IMR-90 (cell line): Measurements from ENCODE around the gene NALCN. TPM values are rescaled to one million over a fixed set of nuclear protein-coding genes. Genes with fewer than 3 reads are reported as not detected.

ENCODE experiments used
- ATAC-seq: fragments of 200-7000 bp; cut with Tn5 transposase; 2 replicates; pipeline ENCODE4 v1.9.1; 2020; ENCODE audit warnings: low read depth, mild to moderate bottlenecking, moderate library complexity
- BruUV-seq: library from RNA; stranded (reverse); fragments of 400-500 nt; replicated peaks from 2 replicates; lab custom pipeline; 2021; lab: Mats Ljungman, UMichigan
- CTCF ChIA-PET: fragments of 300-600 bp; formaldehyde crosslinking; extraction: SDS; loops from one replicate; lab custom pipeline; 2021; ENCODE audit warnings: antibody characterized with exemption; lab: Yijun Ruan, JAX
- POLR2A ChIA-PET: fragments of 300-600 bp; sonication (Branson Sonifier 250); formaldehyde crosslinking; loops from one replicate; lab custom pipeline; 2022; ENCODE audit warnings: antibody characterized with exemption; ENCODE audit not compliant: unreplicated experiment; lab: Charles Lee
- DNase-seq: peaks from one replicate; pipeline ENCODE4 v3.0.0; 2013
- H2AFZ ChIP-seq: replicated peaks from 2 replicates; pipeline ENCODE3; 2013; ENCODE audit warnings: low read length, mild to moderate bottlenecking; ENCODE audit not compliant: poor library complexity
- H2AK5ac ChIP-seq: 2 replicates; pipeline ENCODE4 v1.6.1; 2013; ENCODE audit warnings: low read depth, low read length, inconsistent platforms
- H2AK9ac ChIP-seq: replicated peaks from 2 replicates; pipeline ENCODE3; 2013; ENCODE audit warnings: mild to moderate bottlenecking, low read depth, low read length, moderate library complexity; ENCODE audit not compliant: poor library complexity
- H2BK120ac ChIP-seq: 2 replicates; pipeline ENCODE4 v1.6.1; 2013; ENCODE audit warnings: low read depth, low read length, inconsistent platforms
- H2BK15ac ChIP-seq: 3 replicates; pipeline ENCODE4 v1.6.1; 2013; ENCODE audit warnings: low read depth, low read length, inconsistent platforms
- H2BK20ac ChIP-seq: 2 replicates; pipeline ENCODE4 v1.6.1; 2013; ENCODE audit warnings: low read depth, mild to moderate bottlenecking, inconsistent platforms, low read length, moderate library complexity
- H2BK5ac ChIP-seq: 2 replicates; pipeline ENCODE4 v1.6.1; 2013; ENCODE audit warnings: mild to moderate bottlenecking, low read depth, low read length, inconsistent platforms; ENCODE audit not compliant: poor library complexity, severe bottlenecking
- H3K14ac ChIP-seq: replicated peaks from 2 replicates; pipeline ENCODE4 v1.6.1; 2013; ENCODE audit warnings: low read depth, low read length, inconsistent platforms
- H3K18ac ChIP-seq: 2 replicates; pipeline ENCODE4 v1.6.1; 2013; ENCODE audit warnings: low read depth, low read length, control low read depth
- H3K23ac ChIP-seq: 2 replicates; pipeline ENCODE4 v1.6.1; 2013; ENCODE audit warnings: low read depth, low read length, inconsistent platforms
- H3K27ac ChIP-seq: 2 replicates; pipeline ENCODE4 v1.5.1; 2013; ENCODE audit warnings: mild to moderate bottlenecking, control low read depth, low read length; ENCODE audit not compliant: insufficient read depth
- H3K27me3 ChIP-seq: 2 replicates; pipeline ENCODE4 v1.6.1; 2013; ENCODE audit warnings: low read length; ENCODE audit not compliant: control insufficient read depth, insufficient read depth
- H3K36me3 ChIP-seq: 2 replicates; pipeline ENCODE4 v1.6.1; 2013; ENCODE audit warnings: low read length, mixed read lengths; ENCODE audit not compliant: control insufficient read depth, insufficient read depth
- H3K4ac ChIP-seq: 2 replicates; pipeline ENCODE4 v1.6.1; 2013; ENCODE audit warnings: low read depth, low read length, inconsistent platforms
- H3K4me1 ChIP-seq: 2 replicates; pipeline ENCODE4 v1.6.1; 2013; ENCODE audit warnings: low read length, mixed read lengths; ENCODE audit not compliant: control insufficient read depth, insufficient read depth
- H3K4me2 ChIP-seq: 2 replicates; pipeline ENCODE4 v1.6.1; 2013; ENCODE audit warnings: low read depth, mild to moderate bottlenecking, control low read depth, low read length, moderate library complexity
- H3K4me3 ChIP-seq: 2 replicates; pipeline ENCODE4 v1.5.1; 2013; ENCODE audit warnings: low read depth, mild to moderate bottlenecking, control low read depth, low read length, moderate library complexity; ENCODE audit not compliant: insufficient read depth
- H3K56ac ChIP-seq: 2 replicates; pipeline ENCODE4 v1.6.1; 2013; ENCODE audit warnings: low read length, inconsistent platforms; ENCODE audit not compliant: insufficient read depth; ENCODE audit errors: extremely low read depth
- H3K79me1 ChIP-seq, 2 experiments: 2 replicates each; pipeline ENCODE4 v1.6.1; 2013; ENCODE audit warnings: low read length in 2 of 2, inconsistent platforms in 1 of 2, low read depth in 1 of 2
- H3K9ac ChIP-seq: 2 replicates; pipeline ENCODE4 v1.6.1; 2013; ENCODE audit warnings: low read depth, low read length, control low read depth
- H3K9me1 ChIP-seq: 2 replicates; pipeline ENCODE4 v1.6.1; 2013; ENCODE audit warnings: low read length, inconsistent platforms; ENCODE audit not compliant: insufficient read depth
- H3K9me3 ChIP-seq: 2 replicates; pipeline ENCODE4 v1.6.1; 2013; ENCODE audit warnings: low read length; ENCODE audit not compliant: control insufficient read depth, insufficient read depth
- H4K20me1 ChIP-seq: 2 replicates; pipeline ENCODE4 v1.6.1; 2013; ENCODE audit warnings: low read length, inconsistent platforms; ENCODE audit not compliant: insufficient read depth
- H4K5ac ChIP-seq: 2 replicates; pipeline ENCODE4 v1.6.1; 2013; ENCODE audit warnings: mild to moderate bottlenecking, low read depth, low read length, control low read depth
- H4K8ac ChIP-seq, 2 experiments: 2 replicates each; pipeline ENCODE4 v1.6.1; 2013; ENCODE audit warnings: low read depth in 2 of 2, low read length in 2 of 2, control low read depth in 1 of 2, inconsistent platforms in 1 of 2
- H4K91ac ChIP-seq: 2 replicates; pipeline ENCODE4 v1.6.1; 2013; ENCODE audit warnings: low read depth, low read length, inconsistent platforms; ENCODE audit not compliant: insufficient read depth
- MXI1 ChIP-seq: IDR thresholded peaks from 2 replicates; pipeline ENCODE4 v1.6.1; 2012; ENCODE audit warnings: low read depth, mild to moderate bottlenecking, low read length, moderate library complexity, borderline replicate concordance
- WGBS, 2 experiments: methylation state at CpG; one replicate each; pipeline versions ENCODE4 v1.1.5 to v1.1.7; 2013; ENCODE audit warnings: missing lambda C conversion rate in 2 of 2; ENCODE audit not compliant: insufficient read length in 1 of 2; ENCODE audit errors: extremely low coverage in 2 of 2; 5-methylcytosine and 5-hydroxymethylcytosine counted together
- dilution Hi-C: fragments of 300-500 bp; cut with HindIII; formaldehyde crosslinking; loops from one replicate; pipeline ENCODE4 v1.14.3; 2018; ENCODE audit warnings: low sequenced_read_pairs; ENCODE audit not compliant: unreplicated experiment
- in situ Hi-C: fragments of 300-500 bp; cut with MboI; formaldehyde crosslinking; loops from 3 replicates; pipeline ENCODE4 v1.14.3; 2019; ENCODE audit warnings: low sequenced_read_pairs, inconsistent platforms, mixed read lengths
- intact Hi-C: fragments of 100-400 bp; cut with micrococcal nuclease; formaldehyde crosslinking; loops from 2 replicates; pipeline ENCODE4 v1.10.0; 2022
- polyA plus RNA-seq, 3 experiments: library from polyadenylated mRNA; depleted of rRNA; stranded (reverse); fragments of >200 nt; gene quantifications; 2 replicates each; pipeline ENCODE4 v1.2.3, GENCODE V29; 2012; ENCODE audit warnings: low replicate concordance in 1 of 3
- total RNA-seq: library from RNA; depleted of rRNA; stranded (reverse); fragments of >200 nt; gene quantifications from 2 replicates; pipeline ENCODE4 v1.2.3, GENCODE V29; 2012

Gene NALCN
- total and polyA plus RNA-seq, 2 of the 4 experiments (the other 2 are of a cell fraction) = 2.9 to 4.8 TPM

DNA sequence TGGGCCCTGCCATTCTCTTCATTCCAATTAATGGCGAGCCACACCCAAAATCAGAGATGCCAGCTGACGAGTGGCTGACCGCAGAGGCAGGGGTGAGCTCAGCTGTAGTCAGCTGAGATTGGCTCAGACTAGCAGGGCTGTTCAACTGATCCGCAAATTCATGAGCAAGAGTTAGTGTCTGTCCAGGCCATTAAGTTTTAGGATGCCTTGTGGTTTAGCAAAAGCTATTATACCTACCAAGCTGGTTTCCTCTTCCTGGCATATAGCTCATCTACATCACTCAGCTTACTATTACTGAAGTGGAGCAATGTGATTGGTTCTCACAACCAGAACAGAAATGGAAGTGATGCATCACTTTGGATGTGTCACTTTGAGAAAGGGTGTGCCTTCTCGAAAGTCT lies 148.7 kb downstream of the NALCN start:
- Histone ChIP-seq H3K18ac (no peak overlapping the region), H3K9me1 (peaks cover 8% of the 10 kb centered on the region), H2AFZ (no peak overlapping the region), H3K14ac (no peak overlapping the region), H3K56ac (no peak overlapping the region), H3K4me1 (no peaks in the 10 kb centered on the region), H2BK15ac (no peak overlapping the region), H3K9me3 (no peaks in the 10 kb centered on the region), H2BK20ac (no peak overlapping the region), H2BK120ac (no peak overlapping the region), H3K23ac (no peak overlapping the region), H3K27ac (no peak overlapping the region), H4K91ac (no peak overlapping the region), H4K20me1 (no peaks in the 10 kb centered on the region), H2AK5ac (no peak overlapping the region), H3K4me2 (no peak overlapping the region), H3K36me3 (no peaks in the 10 kb centered on the region), H2AK9ac (no peak overlapping the region), H3K27me3 (no peaks in the 10 kb centered on the region), H4K5ac (no peak overlapping the region), H3K79me1 (no peaks in the 10 kb centered on the region), H3K9ac (no peak overlapping the region), H4K8ac (no peak overlapping the region), H3K4me3 (no peak overlapping the region), H3K4ac (no peak overlapping the region), H2BK5ac (no peak overlapping the region)
- intact Hi-C loops (no loop called here), dilution Hi-C loops (no loop called here), in situ Hi-C loops (no loop called here)
- ATAC-seq = no peak
- WGBS, 2 experiments = no CpG with 5 or more reads among the region's 5 CpGs
- CTCF ChIA-PET = interaction anchor here (0.6 kb wide), 1 partner anchor 474 kb away, joined by 6 read pairs; no protein-coding TSS in a partner anchor
- POLR2A ChIA-PET = no interaction called here
- no TSS peak for BruUV-seq
- TF ChIP-seq MXI1 = no peak
- DNase-seq = no peak
